ENCODE measurements around the gene DVL1.
A peak's percentile ranks its signal among the peaks of the same experiment; 100 is the strongest.
"Not testable (repeated sequence)": the region's sequence is repeated elsewhere in the genome, so short reads cannot be mapped to it uniquely, and the experiment has no call there.

DVL1 gene

DNA sequence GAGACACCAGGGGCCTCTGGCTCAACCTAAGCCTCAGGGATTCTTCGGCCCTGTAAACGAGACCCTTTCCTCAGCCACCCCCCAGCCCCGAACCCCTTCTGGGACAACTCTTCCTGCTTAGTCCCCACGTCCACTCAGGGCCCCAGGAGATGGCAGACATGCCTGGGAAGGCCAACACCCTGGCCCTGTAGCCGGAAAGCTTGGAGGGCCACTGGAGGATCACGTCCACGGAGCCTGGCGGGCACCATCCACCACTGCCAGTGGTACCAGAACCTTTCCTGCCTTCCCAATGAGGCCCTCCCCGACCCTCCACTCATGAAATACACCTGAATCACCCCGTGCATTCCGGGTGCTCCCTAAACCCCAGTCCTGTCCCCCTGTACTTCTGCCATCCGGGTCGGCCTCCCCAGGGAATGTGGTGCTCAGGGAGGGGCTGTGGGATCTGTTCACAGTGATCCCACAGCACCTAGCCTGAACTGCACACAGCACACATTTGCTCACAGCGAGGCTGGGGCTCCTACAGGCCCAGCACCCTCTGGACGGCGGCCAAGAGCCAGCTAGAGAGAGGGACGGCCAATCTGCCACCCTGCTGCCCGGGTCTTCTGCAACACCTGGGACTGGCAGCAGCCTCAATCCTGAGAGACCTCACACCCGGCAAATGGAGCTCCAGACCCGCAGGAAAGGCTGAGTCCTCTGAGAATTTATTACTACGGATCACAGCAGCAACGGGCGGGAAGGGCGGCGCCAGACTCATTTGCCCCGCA is 24.0 kb upstream of the DVL1 start:
- no peak for DNase-seq

DNA sequence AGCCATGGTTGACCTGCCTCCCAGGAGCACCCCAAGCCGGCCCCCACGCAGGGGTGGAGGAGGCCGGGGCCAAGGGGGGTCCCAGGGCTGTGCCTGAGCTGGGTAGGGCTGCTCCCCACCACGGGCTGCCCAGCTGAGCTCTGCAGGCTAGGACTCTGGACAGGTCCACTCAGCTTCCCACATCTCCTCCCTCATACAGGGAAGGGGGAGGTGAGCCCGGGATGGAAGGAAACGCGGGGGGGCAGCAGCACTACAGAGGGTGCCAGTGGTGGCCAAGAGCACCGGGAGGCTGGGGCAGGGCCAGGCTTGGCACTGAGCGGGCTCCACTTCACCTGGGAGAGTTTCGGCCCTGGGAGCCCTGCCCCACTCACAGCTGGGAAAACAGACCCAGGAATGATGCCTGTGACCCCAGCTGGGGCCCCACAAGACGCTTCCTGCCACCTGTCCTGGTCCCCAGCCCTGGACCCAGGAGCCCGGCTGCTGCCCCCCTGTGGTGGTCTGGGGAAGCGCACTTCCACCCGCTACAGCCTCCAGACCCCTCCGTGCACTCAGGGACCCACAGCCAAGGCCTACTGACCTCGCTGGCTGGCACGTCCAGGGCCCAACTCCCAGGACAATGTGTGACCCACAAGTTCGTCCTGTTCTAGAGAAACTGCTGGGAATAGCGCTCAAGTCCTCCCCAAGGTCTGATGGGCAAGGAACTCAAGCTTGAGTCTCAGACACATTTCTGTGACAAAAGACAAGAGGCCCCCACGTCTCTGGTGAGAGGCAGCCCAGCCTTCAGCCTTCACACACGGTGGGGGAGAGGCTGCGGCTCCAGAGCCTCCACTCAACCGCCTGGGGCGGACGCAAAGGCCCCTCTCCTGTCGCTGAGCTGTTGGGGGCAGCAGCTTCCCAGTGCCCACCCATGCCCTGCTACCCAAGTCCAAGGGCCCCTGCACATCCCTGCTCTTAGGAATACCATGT is 22.8 kb upstream of the DVL1 start:
- DNase-seq = peak; percentile 90 to 91

DNA sequence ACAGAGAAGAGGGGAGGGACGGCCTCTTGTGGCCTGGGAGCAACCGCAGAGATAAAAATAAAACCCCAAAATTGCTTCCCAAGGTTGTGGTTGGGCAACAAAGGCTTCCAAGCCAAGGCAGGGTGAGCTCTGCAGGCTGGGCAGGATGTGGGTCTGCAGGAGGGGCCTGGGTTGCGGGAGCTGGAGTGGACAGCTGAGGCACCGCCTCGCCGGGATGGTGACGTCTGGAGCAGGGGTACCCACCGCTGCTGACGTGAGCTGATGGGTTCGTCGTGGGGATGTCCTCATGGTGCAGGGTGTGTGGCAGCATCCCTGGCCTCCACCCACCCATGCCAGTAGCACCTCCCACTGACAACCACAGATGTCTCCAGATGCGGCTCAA is 22.1 kb upstream of the DVL1 start:
- peak in 1 of 2 experiments; percentile 55 for DNase-seq

DNA sequence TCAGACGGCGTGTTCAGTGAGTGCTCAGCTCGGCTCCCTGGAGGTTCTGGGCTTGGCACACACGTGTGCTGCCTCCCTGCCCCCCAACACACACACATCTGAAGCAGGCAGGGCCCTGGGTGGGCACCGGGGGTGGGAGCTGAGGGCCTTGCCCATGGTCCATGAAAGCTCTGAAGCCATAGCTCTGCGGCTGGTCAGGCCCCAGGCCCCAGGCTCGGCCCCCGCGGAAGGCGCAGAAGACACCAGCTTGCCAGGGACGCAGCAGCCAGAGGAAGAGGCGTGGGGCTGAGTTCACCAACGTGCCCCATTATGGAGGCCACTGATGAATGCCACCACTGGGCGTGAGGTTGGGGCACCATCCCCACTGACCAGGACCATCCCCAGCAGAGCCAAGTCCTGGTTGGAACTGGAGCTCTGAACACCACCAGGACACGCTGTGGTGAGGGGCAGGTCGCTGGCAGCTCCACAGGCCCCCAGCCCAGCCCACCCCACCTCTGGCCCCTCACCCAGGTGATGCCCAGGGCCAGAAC is 21.6 kb upstream of the DVL1 start:
- no peak for DNase-seq

DNA sequence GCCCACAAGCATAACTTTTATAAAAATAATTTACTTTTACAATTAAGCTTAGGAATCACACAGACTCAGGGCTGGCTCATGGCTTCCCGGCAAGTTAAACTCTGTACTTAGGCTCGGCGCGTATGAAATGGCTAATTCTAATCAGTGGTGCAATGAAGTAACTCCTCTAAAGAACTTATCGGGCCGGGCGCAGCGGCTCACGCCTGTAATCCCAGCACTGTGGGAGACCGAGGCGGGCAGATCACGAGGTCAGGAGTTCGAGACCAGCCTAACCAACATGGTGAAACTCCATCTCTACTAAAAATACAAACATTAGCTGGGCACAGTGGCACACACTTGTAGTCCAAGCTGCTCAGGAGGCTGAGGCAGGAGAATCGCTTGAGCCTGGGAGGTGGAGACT is 20.9 kb upstream of the DVL1 start:
- DNase-seq = not testable (repeated sequence)

DNA sequence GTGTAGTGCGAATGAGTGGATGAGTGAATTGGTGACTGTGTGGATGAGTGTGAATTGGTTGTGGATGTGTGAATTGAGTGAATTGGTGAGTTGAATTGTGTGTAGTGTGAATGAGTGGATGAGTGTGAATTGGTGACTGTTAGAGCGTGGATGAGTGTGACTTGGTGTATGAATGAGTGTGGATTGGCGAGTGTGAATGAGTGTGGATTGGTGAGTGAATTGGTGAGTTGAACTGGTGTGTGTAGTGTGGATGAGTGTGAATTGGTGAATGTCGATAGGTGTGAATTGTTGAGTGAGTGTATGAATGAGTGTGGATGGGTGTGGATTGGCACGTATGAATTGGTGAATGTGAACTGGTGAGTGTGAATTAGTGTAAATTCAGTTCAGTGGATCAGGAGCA is 18.1 kb upstream of the DVL1 start:
- no peak for DNase-seq

DNA sequence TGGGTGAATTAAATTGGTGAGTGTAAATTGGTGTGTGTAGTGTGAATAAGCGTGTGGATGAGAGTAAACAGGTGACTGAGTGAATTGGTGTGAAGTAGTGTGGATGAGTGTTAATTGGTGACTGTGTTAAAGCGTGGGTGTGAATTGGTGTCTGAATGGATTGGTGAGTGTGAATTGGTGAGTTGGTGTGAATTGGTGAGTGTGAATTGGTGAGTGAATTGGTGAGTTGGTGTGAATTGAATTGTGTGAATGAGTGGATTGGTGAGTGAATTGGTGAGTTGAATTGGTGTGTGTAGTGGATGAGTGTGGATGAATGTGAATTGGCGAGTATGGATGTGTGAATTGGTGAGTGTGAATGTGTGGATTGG is 17.5 kb upstream of the DVL1 start:
- no peak for DNase-seq

DNA sequence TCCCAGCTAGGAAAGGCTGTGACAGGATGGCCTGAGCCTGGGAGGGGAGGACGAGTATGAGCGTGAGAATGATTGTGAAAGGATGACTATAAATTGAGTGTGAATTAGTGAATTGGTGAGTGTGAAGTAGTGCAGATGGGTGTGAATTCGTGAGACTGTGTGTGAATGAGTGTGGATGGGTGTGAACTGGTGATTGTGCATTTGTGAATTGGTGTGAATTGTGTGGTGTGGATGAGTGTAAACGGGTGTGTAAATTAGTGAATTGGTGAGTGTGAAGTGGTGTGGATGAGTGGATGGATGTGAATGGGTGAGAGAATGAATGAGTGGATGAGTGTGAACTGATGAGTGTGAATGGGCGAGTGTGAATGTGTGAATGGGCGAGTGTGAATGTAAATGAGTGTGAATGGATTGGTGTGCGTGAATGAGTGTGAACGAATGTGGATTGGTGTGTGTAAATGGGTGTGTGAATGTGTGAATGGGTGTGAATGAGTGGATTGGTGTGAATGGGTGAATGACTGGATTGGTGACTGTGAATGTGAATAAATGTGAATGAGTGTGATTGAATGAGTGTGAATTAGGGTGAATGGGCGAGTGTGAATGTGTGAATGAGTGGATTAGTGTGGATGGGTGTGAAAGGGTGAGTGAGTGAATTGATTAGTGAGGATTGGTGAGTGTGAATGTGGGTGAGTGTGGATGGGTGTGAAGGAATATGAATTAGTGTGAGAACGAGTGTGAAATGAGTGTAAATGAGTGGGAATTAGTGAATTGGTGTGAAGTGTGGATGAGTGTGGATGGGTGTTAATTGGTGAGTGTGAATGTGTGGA is 16.9 kb upstream of the DVL1 start:
- DNase-seq = no peak

DNA sequence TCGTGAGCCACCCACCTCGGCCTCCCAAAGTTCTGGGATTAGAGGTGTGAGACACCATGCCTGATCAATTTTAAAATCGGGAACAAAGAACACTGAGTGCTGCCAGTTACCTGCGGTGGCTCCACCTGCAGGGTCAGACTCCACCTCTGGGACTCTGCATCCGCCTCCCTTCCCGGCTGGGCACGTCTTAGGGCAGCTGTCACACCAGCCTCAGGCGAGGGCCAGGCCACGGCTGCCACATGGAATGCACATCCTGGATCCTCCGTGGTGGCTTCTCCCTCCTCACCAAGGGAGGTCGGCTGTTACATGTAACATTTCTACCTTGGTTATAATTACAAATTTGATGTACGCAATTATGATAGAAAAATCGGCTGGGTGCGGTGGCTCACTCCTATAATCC is 15.0 kb upstream of the DVL1 start:
- DNase-seq = no peak

DNA sequence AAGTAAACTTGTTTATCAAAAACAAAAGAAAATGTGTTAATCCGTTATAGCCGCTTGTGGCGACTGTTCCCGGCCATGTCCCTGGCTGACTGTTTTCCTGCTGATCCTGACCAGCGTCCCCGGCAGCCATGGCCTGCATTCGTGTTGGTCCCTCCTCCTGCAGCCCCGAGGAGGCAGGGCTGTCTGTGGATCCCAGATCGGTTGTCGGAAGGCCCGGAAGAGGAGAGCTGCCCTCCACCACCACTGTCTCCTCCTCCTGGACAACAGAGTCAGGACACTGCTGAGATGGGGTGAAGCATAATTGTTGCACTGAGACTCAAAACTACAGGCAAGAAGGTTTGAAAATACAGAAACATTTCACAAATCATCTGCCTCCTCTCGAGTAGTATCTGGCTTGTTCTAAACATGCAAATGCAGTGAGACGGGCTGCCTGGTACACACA is 12.8 kb upstream of the DVL1 start:
- DNase-seq = no peak

DNA sequence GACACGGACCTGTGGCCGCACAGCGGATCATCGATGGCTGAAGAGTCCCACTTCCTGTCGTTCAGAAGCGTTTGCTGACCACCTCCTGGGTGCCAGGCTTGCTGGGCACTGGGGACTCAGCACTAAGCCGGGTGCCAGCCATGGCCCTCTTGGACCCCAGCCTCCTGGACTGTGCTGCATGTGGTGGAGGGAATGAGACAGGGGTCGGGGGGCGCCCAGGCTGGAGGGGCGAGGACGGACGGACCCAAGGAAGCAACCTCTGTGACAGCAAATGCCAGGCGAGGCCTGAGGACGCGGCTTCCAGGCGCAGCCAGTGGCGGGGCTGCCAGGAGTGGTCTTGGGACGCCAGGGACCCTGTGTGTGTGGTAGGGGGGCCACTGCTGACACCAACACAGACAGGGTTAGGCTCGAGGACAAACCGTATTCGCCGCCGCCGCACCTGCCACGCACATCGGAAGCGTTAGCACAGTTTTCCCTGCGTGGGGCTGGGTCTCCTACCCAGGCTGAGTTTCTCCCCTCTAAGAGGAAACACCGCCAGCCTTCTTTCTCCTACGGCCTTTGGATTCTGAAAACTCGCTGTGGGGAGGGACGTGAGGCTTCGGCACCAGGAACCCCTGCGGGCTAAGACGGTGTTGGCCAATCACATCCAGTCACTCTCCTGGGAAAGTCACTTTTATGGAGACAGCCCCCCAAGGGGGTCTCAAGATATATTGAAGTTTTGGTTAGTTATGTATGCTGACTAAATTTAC is 12.2 kb upstream of the DVL1 start:
- no peak for DNase-seq

DNA sequence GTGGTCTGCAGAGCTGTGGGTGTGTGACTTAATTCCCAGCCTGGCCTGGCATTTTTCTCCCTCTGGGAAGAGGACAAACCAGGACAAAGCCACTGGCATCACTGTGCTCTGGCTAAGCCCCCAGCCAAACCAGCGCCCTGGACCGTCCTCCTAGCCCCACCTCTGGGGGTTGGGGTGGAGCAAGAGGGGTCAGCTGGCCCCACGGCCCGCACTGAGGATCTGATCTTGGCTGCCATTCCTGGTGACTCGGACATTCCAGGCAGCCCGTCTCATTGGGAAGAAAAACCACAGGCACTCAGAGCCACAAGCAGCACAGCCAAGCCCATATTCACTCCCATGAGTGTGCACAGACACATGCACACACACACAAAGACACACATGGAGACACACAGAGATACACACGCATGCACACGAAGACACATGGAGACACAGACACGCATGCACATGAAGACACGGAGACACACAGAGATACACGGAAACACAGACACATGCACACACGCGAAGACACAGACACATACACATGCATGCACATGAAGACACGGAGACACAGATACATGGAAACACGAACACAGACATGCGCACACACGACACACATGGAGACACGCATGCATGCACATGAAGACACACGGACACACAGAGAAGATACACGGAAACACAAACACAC is 11.4 kb upstream of the DVL1 start:
- DNase-seq = no peak

DNA sequence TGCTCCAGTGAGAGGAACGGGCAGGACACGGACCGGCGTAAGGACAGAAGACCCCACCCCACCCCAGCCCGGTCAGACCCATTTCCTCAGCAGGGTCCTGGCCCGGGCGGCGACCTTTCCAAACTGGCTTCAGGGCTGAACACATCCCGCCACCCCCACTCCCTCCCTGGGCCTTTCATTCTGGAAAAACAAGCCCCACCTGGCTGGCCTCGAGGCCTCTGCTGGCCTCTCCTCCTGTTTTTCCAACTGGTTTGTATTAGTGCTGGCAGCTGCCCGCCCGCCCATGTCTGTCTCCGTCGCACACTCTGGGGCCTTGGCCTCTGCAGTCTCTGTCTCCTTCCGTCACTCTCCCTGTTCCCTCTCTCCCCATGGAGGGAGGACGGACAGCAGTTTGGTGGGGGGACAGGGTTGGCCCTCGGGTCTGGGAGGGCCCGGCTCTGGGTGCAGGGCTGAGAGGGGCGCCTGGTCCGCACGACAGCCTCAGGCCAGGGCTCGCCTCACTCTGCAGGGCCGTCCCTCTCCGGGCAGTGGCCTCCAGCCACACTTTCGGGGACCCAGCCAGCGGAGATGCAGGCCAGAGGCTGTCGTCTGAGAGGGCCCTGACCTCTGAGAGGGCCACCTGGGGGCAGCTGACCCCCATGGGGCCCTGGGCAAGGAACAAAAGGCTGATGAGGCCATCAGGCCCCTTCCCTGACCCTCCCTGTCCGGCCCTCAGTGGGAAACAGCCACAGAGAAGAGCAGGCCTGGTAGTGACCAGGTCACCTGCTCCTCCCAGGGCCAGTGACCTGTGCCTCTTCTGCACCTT is 10.6 kb upstream of the DVL1 start:
- no peak for DNase-seq

DNA sequence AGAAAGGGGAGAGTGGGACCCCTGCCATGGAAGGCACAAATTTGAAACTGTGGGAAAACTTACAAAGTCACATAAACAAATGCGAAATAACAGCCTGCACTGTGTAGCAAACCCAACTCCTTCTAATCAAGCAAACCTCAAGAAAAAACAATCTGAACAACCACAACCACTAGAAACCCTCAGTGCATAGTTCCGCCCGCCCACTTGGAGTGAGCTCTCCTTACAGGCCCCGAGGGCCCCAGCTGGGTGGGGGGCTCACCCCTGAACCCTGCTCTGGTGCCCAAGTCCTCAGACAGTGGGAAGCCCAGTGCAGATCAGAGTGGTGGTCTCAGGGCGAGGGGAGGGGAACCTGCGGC is 10.1 kb upstream of the DVL1 start:
- no peak for DNase-seq

DNA sequence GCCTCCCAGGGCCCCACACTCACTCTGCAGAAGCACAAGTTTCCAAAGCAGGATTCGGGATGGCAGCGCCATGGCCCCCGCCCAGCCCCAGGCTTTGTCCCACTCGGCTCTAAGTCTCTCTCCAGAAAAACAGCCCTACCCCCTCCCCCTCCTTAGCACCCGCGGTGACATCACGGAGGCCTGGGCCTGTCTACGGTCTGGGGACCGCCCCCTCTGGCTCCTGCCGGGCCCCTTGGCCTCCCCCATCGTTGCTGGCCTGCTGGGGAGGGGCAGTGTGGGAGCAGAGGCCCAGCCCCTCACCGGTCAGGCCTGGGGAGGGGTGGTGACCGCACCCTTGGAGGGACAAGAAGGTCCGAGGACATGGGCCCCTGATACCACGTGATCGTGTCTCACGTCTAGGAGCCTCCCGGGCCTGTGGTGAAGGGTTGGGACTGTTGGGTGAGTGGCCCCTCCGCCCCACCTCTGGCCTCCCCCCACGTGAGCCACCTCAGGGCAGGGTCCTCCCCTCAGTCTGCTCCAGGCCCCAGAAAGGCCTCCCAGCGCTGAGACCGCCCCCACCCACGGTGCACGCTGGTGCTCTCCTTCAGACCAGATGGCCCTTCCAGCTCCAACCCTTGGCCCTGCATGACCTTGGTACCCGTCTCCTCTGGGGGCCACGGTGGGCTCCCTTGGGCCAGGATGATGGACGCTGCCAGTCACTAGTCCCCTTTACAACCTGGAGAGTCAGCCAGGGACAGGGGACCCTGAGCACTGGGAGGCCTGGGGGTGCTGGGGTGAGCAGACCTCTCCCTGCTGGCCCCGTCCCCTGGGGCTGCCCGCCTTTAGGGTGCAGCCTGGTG is 9.4 kb upstream of the DVL1 start, which contains the start of gene MXRA8:
Gene MXRA8 (minus strand): TSS at position 123 of the 839 bp plus-strand sequence. CDS start 51 bp downstream, at position 72.
- DNase-seq = no peak

DNA sequence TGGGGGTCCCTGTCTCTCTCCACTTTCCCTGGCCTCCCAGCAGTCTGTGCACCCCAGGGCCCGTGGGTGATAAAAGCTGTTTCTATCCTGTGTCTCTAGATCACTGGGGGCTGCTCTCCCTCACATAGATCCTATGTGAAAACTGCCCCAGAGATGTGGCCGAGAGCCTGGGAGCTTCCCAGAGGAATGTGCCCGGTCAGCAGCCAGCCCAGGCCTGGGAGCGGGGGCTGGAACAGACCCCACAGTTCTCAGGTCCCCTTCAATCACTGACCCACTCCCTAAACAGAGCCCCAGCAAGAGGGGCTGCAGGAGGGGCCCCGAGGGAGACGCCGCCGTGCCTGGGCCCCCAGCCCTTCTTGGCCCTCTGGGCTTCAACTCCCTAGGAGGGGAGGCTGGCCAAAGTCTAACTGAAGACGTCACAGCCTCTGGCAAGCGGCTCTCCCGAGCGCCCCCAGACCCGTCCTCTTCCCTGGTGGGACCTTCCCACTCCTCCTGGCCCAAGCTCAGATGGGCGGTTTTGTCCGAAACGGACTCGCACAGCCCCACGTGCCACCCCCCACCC is 8.7 kb upstream of the DVL1 start:
- DNase-seq = no peak

DNA sequence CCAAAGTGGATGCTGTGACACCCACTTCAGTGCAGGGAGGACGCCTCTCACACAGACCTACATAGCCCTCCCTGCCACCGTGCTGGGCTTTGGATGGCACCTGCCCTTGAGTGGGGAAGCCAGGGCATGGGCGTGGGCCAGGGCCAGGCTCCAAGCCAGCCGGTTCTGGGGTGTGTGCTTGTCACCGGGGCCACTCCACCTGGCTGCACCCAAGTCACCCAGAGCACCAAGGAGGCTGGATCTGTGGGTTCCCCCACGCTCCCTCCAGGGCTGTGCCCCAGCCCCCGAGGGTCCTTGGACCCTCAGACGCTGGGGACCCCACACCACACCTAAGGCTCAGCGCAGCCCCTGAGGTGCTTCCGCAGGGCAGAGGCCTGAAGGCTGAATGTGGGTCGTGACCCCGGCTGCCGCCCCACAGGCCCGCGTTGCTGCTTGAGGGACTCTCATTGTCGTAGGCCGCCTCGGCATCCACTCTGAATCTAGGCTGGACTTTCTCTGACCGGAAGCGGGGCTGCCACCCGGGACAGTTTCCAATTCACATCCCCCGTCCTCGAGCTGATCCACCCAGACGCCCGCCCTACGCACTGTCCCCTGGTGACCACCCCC is 7.7 kb upstream of the DVL1 start:
- no peak for DNase-seq

DNA sequence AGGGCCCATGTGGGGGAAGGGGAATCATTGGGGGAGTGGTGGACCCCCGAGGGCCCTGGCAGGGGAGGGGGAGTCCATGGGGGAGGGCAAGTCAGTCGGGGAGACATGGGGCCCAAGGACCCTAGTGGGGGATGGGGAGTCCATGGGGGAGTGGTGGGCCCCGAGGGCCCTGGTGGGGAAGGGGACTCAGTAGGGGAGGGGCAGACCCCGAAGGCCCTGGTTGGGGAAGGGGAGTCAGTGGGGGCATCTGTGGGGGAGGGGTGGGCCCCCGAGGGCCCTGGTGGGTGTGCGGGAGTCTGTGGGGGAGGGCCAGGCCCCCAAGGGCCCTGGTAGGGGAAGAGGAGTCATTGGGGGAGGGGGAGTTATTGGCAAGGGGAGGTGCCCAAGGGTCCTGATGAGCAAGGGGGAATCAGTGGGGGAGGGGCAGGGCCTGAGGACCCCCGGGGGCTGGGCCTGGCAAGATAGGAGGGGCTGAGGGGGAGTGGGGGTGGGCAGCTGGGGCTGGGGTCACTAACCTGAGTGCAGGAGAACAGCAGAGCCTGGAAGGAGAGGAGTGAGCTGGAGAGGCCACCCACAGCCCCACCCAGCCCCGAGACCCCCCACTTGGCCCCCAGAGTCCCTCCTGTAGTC is 7.1 kb upstream of the DVL1 start:
- DNase-seq = no peak
